Hematopoietic multipotent progenitor cell treated with erythropoietin and hydrocortisone succinate and interleukin-3 and kit ligand, for 8 days (in vitro differentiated cells): ENCODE data around the gene DOCK4.
A peak's percentile ranks its signal among the peaks of the same experiment; 100 is the strongest.

Experiments
- DNase-seq: peaks from one replicate; pipeline ENCODE4 v3.0.0-alpha.2; 2015

DOCK4 gene

GRCh38 chr7:111883241-111883640 lies 323.0 kb downstream of the DOCK4 start:
- DNase-seq, result no peak

- no peak for DNase-seq
Observed at GRCh38 chr7:111878785-111879184, 327.4 kb downstream of the DOCK4 start.

- DNase-seq, result no peak
Observed at GRCh38 chr7:111877931-111878330, 328.3 kb downstream of the DOCK4 start.

- DNase-seq, result no peak
Observed at GRCh38 chr7:111873963-111874690, 332.1 kb downstream of the DOCK4 start.

- no peak for DNase-seq
Observed at GRCh38 chr7:111873326-111873646, 332.9 kb downstream of the DOCK4 start.

- no peak for DNase-seq
Observed at GRCh38 chr7:111872450-111873325, 333.5 kb downstream of the DOCK4 start.

GRCh38 chr7:111871283-111871682 lies 334.9 kb downstream of the DOCK4 start:
- DNase-seq, result no peak

GRCh38 chr7:111869280-111869679 lies 336.9 kb downstream of the DOCK4 start:
- DNase-seq, result no peak

- no peak for DNase-seq
Observed at GRCh38 chr7:111867348-111867931, 338.8 kb downstream of the DOCK4 start.

GRCh38 chr7:111866787-111867186 lies 339.4 kb downstream of the DOCK4 start:
- no peak for DNase-seq

GRCh38 chr7:111865430-111865829 lies 340.8 kb downstream of the DOCK4 start:
- DNase-seq, result no peak

- no peak for DNase-seq
Observed at GRCh38 chr7:111864291-111864976, 341.8 kb downstream of the DOCK4 start.

GRCh38 chr7:111863269-111863668 lies 342.9 kb downstream of the DOCK4 start:
- DNase-seq, result no peak

GRCh38 chr7:111860248-111860647 lies 346.0 kb downstream of the DOCK4 start:
- no peak for DNase-seq

GRCh38 chr7:111858331-111858730 lies 347.9 kb downstream of the DOCK4 start:
- DNase-seq, result no peak

GRCh38 chr7:111855842-111856227 lies 350.4 kb downstream of the DOCK4 start:
- no peak for DNase-seq

GRCh38 chr7:111855161-111855841 lies 350.9 kb downstream of the DOCK4 start:
- peak; percentile 40 for DNase-seq

- no peak for DNase-seq
Observed at GRCh38 chr7:111853201-111853990, 352.8 kb downstream of the DOCK4 start.

- no peak for DNase-seq
Observed at GRCh38 chr7:111852081-111852480, 354.1 kb downstream of the DOCK4 start.

GRCh38 chr7:111846898-111847297 lies 359.3 kb downstream of the DOCK4 start:
- DNase-seq, result no peak

GRCh38 chr7:111845853-111846252 lies 360.3 kb downstream of the DOCK4 start:
- DNase-seq, result no peak
